Psoas muscle (tissue), 8 donors: Measurements from ENCODE around the gene TEX28. TPM values are rescaled to one million over a fixed set of nuclear protein-coding genes. Genes with fewer than 3 reads are reported as not detected.
"Not testable (repeated sequence)": the region's sequence is repeated elsewhere in the genome, so short reads cannot be mapped to it uniquely, and the experiment has no call there.

Experiments
- ATAC-seq, 4 donors: fragments of 200-7000 bp; cut with Tn5 transposase; one replicate each; pipeline ENCODE4 v1.9.1; 2020; ENCODE audit warnings: moderate library complexity in 3 of 4, mild to moderate bottlenecking in 2 of 4
- DNase-seq, 2 donors: peaks; one replicate each; pipeline ENCODE4 v3.0.0-alpha.2; 2020
- H3K27ac ChIP-seq: fragments of 200-600 bp; one replicate; pipeline ENCODE4 v1.8.0; 2022
- H3K27me3 ChIP-seq, 3 donors: fragments of 200-600 bp in 1 of 3; one replicate each; pipeline versions ENCODE4 v1.6.1 to v1.8.0; 2013 to 2022; ENCODE audit warnings: low read length in 2 of 3, mild to moderate bottlenecking in 2 of 3, moderate library complexity in 1 of 3; ENCODE audit not compliant: insufficient read depth in 3 of 3
- H3K36me3 ChIP-seq, 2 donors: fragments of 200-600 bp in 1 of 2; one replicate each; pipeline versions ENCODE4 v1.6.1 to v1.8.0; 2013 to 2022; ENCODE audit warnings: low read depth in 1 of 2, mild to moderate bottlenecking in 1 of 2, moderate library complexity in 1 of 2; ENCODE audit not compliant: insufficient read depth in 1 of 2
- H3K4me1 ChIP-seq: fragments of 200-600 bp; one replicate; pipeline ENCODE4 v1.8.0; 2022
- H3K4me3 ChIP-seq: fragments of 200-600 bp; one replicate; pipeline ENCODE4 v1.8.0; 2022; ENCODE audit warnings: mild to moderate bottlenecking
- H3K9me3 ChIP-seq: fragments of 200-600 bp; one replicate; pipeline ENCODE4 v1.8.0; 2022
- WGBS, 3 donors: extraction: QIAGEN DNeasy Blood & Tissue Kit; methylation state at CpG; one replicate each; pipeline versions ENCODE4 v1.1.6 to v1.1.7; 2013; 5-methylcytosine and 5-hydroxymethylcytosine counted together
- intact Hi-C, 2 donors: fragments of 100-400 bp; cut with DNase I; formaldehyde crosslinking; loops; one replicate each; pipeline versions ENCODE4 v1.11.0 to v1.14.2; 2022
- polyA plus RNA-seq, 3 donors: library from polyadenylated mRNA; stranded (reverse); fragments of 200-250 nt; gene quantifications; one replicate each; pipeline ENCODE4 v1.2.3, GENCODE V29; 2013
- total RNA-seq, 4 donors: library from RNA; stranded (reverse); fragmentation: NEBNext Ultra II Directional in 2 of 4; extraction: Animal tissue kit (Norgen Biotek cat#: 25700) in 2 of 4; gene quantifications; one replicate each; pipeline versions ENCODE4 v1.2.1 to v1.2.4, GENCODE V29; 2021 to 2023
- donor health status: healthy with polysubstance abuse.
- donor health status: DM: no; HTN: no; CAD: no; lungs with moderate emphysema.
- donor health status: Bipolar disorder and iron deficiency.
- donor health status: healthy.
- donor health status: DM: yes; HTN: yes; CAD: no.
- donor health status: DM: no; HTN: no; CAD: no.
- donor health status: DM: no; HTN: no; CAD: no.
- donor health status: DM: yes; HTN: yes; CAD: no.

TEX28 gene
- total and polyA plus RNA-seq, 7 donors: not detected

GRCh38 chrX:154263072-154263471 is 31.9 kb downstream of the TEX28 start:
- WGBS, 3 donors: no CpG with 5 or more reads among the region's 6 CpGs
- ATAC-seq, intact Hi-C loops, H3K4me1 ChIP-seq, H3K4me3 ChIP-seq, DNase-seq, H3K36me3 ChIP-seq, H3K9me3 ChIP-seq, H3K27ac ChIP-seq, H3K27me3 ChIP-seq: not testable (repeated sequence)

DNA sequence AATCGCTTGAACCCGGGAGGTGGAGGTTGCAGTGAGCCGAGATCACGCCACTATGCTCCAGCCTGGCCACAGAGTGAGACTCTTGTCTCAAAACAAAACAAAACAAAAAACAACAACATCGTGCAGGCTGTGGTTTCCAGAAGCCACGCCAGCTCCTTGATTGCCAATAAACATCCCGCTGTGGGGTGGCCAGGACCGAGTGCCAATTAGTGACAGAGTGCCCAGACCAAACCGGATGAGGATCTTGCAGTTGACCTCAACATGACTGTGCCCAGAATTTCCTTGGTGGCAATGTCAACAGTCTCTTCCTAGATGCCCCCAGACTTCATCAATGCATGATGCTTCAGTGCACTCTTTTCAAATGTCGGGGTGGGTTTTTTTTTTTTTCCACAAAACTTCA is 36.2 kb downstream of the TEX28 start:
- H3K4me3 ChIP-seq, H3K27me3 ChIP-seq, DNase-seq, intact Hi-C loops, H3K27ac ChIP-seq, H3K4me1 ChIP-seq, H3K36me3 ChIP-seq, H3K9me3 ChIP-seq, ATAC-seq: not testable (repeated sequence)
- no CpG with 5 or more reads among the region's 10 CpGs for WGBS, 3 donors

DNA sequence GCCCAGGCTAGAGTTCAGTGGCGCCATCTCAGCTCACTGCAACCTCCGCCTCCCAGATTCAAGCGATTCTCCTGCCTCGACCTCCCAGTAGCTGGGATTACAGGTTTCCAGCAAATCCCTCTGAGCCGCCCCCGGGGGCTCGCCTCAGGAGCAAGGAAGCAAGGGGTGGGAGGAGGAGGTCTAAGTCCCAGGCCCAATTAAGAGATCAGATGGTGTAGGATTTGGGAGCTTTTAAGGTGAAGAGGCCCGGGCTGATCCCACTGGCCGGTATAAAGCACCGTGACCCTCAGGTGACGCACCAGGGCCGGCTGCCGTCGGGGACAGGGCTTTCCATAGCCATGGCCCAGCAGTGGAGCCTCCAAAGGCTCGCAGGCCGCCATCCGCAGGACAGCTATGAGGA is 37.6 kb downstream of the TEX28 start, which contains the start of gene OPN1MW3:
TSS of gene OPN1MW3 (plus strand) at position 301 of the 400 bp plus-strand sequence. CDS start at position 339, 38 bp downstream.
- intact Hi-C loops, H3K36me3 ChIP-seq, H3K4me3 ChIP-seq, H3K4me1 ChIP-seq, H3K27ac ChIP-seq, ATAC-seq, H3K27me3 ChIP-seq, DNase-seq, H3K9me3 ChIP-seq: not testable (repeated sequence)
- no CpG with 5 or more reads among the region's 17 CpGs for WGBS, 3 donors

DNA sequence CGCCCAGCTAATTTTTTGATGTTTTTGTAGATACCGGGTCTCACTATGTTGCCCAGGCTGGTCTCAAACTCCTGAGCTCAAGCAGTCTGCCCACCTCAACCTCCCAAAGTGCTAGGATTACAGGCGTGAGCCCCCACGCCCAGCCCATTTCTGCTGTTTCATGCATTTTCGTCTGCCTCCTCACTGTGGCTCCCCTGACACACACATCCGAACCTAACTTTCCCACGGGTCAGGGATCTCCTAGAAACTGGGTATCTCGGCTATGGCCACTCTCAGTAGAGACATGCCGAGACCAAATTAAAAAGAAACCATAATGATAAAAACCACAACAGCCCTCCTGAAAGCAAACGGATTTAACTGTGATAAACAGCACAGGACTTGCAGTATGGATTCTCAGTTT is 46.8 kb downstream of the TEX28 start:
- H3K27ac ChIP-seq, ATAC-seq: not testable (repeated sequence)

DNA sequence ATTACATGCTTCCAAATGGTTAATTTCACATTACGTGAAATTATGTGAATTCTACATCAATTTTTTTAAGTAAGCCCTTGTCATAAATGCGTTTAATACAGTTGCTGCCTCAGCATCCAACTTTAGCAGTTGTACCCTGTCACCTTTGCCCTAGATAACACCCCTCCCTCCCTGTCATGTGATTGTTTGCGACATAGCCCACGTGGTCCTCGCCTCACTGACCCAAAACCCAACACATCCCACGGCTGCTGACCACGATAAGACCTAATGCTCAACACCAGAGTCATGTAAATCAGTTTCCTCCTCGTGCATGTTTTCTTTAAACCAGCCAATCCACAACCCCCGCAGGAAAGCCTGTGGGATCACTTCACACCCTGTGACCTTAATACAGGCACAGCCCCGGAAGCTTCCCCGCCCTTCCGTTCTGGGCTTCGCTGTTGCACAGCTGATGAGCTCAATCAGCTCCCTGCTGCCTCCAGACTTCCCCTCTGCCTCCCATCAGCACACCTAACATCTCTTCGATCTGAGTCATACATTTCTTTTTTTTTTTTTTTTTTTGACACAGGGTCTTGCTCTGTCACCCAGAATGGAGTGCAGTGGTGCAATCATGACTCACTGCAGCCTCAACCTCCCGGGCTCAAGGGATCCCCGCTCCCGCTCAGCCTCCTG is 47.4 kb downstream of the TEX28 start:
- H3K36me3 ChIP-seq, H3K4me1 ChIP-seq, intact Hi-C loops, H3K27me3 ChIP-seq, H3K9me3 ChIP-seq, H3K4me3 ChIP-seq, DNase-seq, H3K27ac ChIP-seq: not testable (repeated sequence)
- peak in 3 of 4 donors; percentile 78 to 79 (median 78) for ATAC-seq
- no CpG with 5 or more reads among the region's 17 CpGs for WGBS, 3 donors

More for the DNA sequence above, 46.8 kb downstream of the TEX28 start:
- intact Hi-C loops, H3K4me1 ChIP-seq, DNase-seq, H3K36me3 ChIP-seq, H3K27me3 ChIP-seq, H3K9me3 ChIP-seq, H3K4me3 ChIP-seq: not testable (repeated sequence)
- WGBS, 3 donors: no CpG with 5 or more reads among the region's 10 CpGs

- H3K36me3 ChIP-seq, H3K27me3 ChIP-seq, H3K4me3 ChIP-seq, intact Hi-C loops, H3K9me3 ChIP-seq, DNase-seq, H3K27ac ChIP-seq, ATAC-seq, H3K4me1 ChIP-seq: not testable (repeated sequence)
- WGBS, 3 donors: 75 to 84% methylated on average over 6 of the region's 8 CpGs; no CpG with 5 or more reads in 1 of the 3 donors
Observed at GRCh38 chrX:154239982-154240503, 54.9 kb downstream of the TEX28 start.

- ATAC-seq, H3K4me1 ChIP-seq, H3K4me3 ChIP-seq, H3K27me3 ChIP-seq, DNase-seq, intact Hi-C loops, H3K9me3 ChIP-seq, H3K36me3 ChIP-seq, H3K27ac ChIP-seq: not testable (repeated sequence)
- WGBS, 3 donors: 75 to 78% methylated on average over 8 of the region's 11 CpGs; no CpG with 5 or more reads in 1 of the 3 donors
Observed at GRCh38 chrX:154238939-154239559, 55.9 kb downstream of the TEX28 start.

DNA sequence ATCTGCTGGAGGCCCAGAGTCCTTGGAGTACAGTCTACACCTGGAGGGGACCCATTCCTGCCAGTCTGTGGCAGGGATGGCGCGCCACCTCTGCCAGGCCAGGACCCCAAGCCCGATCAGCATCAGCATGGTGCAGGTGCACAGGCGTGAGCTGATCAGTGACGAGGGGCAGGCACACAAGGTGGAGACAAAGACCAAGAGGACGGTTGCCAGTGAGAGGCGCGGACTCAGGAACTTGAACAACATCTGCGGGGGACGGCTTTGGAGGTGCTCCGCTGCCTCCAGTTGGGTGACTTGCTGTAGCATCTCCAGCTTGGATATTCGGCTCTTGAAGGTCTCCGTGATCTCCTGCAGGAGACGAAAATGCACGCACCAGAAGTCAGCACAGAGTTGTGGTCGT is 61.3 kb downstream of the TEX28 start:
- H3K4me1 ChIP-seq, DNase-seq, H3K27ac ChIP-seq, H3K4me3 ChIP-seq, H3K36me3 ChIP-seq, intact Hi-C loops, H3K9me3 ChIP-seq, ATAC-seq, H3K27me3 ChIP-seq: not testable (repeated sequence)
- WGBS, 3 donors: no CpG with 5 or more reads among the region's 16 CpGs

- H3K9me3 ChIP-seq, H3K4me3 ChIP-seq, ATAC-seq, H3K4me1 ChIP-seq, intact Hi-C loops, DNase-seq, H3K36me3 ChIP-seq, H3K27me3 ChIP-seq, H3K27ac ChIP-seq: not testable (repeated sequence)
- WGBS, 3 donors: no CpG with 5 or more reads among the region's 3 CpGs
Observed at GRCh38 chrX:154231443-154231842, 63.5 kb downstream of the TEX28 start.

- DNase-seq, H3K4me1 ChIP-seq: not testable (repeated sequence)
- whole genome bisulfite sequencing, 3 donors: no CpG with 5 or more reads among the region's 9 CpGs
Observed at GRCh38 chrX:154226706-154227105, 68.2 kb downstream of the TEX28 start.

DNA sequence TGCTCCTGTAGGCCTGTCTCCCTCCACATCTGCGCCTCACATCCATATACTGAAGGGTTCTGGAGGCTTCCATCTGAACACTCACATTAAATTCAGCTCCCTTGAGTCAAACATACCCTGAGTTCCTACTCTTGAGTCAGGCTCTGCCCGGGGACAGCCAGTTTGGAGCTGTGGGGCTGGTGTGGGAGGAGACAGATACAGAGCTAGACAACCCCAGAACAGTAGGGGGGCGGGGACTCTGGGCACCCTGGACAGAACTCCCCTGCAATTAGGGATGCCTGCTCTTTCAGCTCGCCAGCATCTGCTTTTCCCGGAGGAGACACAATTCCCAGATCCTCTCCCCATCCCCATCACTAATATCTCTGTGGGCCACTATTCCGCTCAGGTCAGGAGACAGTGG is 69.6 kb downstream of the TEX28 start:
- H3K36me3 ChIP-seq, H3K4me3 ChIP-seq, ATAC-seq, H3K9me3 ChIP-seq, intact Hi-C loops, H3K27me3 ChIP-seq, H3K4me1 ChIP-seq, DNase-seq, H3K27ac ChIP-seq: not testable (repeated sequence)
- no CpG with 5 or more reads among the region's 6 CpGs for WGBS, 3 donors

More at GRCh38 chrX:154226706-154227105, 68.2 kb downstream of the TEX28 start:
- H3K27me3 ChIP-seq, H3K36me3 ChIP-seq, H3K27ac ChIP-seq, intact Hi-C loops, H3K4me3 ChIP-seq, H3K9me3 ChIP-seq: not testable (repeated sequence)
- ATAC-seq: peak in 2 of 4 donors; percentile 53 to 59
